ENCODE data around the gene LILRB3.

DNA sequence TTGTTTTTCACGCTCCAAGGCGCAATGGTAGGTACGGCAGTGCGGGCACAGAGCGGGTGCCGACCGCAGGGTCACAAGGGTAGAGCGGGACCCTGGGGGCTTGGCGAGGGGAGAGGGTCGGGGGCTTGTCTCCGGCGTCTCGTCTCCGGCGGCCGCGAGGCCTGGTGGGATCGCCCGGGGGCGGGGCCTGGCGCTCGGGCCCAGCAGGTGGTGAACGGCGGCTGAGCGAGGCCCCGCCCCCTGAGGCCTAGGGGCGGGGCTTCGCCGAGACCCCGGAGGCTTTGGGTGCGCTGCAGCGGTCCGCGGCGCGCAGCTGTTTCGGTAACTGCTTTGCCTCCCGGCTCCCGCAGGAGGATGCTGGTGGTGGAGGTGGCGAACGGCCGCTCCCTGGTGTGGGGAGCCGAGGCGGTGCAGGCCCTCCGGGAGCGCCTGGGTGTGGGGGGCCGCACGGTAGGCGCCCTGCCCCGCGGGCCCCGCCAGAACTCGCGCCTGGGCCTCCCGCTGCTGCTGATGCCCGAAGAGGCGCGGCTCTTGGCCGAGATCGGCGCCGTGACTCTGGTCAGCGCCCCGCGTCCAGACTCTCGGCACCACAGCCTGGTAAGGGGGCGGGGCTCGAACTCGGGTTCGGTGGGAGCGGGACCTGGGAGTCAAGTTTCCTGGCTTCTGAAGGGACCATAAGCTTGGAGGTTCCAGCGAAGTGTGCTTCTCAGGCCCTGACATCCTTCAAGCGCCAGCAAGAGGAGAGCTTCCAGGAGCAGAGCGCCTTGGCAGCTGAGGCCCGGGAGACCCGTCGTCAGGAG, 31.6 kb downstream of the LILRB3 start, which contains the start of gene TSEN34:
- TF ChIP-seq, protein P1, sequence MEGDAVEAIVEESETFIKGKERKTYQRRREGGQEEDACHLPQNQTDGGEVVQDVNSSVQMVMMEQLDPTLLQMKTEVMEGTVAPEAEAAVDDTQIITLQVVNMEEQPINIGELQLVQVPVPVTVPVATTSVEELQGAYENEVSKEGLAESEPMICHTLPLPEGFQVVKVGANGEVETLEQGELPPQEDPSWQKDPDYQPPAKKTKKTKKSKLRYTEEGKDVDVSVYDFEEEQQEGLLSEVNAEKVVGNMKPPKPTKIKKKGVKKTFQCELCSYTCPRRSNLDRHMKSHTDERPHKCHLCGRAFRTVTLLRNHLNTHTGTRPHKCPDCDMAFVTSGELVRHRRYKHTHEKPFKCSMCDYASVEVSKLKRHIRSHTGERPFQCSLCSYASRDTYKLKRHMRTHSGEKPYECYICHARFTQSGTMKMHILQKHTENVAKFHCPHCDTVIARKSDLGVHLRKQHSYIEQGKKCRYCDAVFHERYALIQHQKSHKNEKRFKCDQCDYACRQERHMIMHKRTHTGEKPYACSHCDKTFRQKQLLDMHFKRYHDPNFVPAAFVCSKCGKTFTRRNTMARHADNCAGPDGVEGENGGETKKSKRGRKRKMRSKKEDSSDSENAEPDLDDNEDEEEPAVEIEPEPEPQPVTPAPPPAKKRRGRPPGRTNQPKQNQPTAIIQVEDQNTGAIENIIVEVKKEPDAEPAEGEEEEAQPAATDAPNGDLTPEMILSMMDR (IDR thresholded peaks at IDR 0.05) = peak in 1 of 3 donors; percentile 22
- peak; percentile 50 to 57 (median 54) for TF ChIP-seq POLR2AphosphoS5 (IDR thresholded peaks at IDR 0.05)
